HG02678 (cell line): ENCODE data around the gene MALAT1.
"Not testable (repeated sequence)": the region's sequence is repeated elsewhere in the genome, so short reads cannot be mapped to it uniquely, and the experiment has no call there.

Source experiments
- ATAC-seq: cut with Tn5 transposase; IDR thresholded peaks from one replicate; pipeline ENCODE4 v1.9.1; 2021; ENCODE audit warnings: mild to moderate bottlenecking, moderate library complexity; ENCODE audit not compliant: unreplicated experiment

MALAT1 gene

DNA sequence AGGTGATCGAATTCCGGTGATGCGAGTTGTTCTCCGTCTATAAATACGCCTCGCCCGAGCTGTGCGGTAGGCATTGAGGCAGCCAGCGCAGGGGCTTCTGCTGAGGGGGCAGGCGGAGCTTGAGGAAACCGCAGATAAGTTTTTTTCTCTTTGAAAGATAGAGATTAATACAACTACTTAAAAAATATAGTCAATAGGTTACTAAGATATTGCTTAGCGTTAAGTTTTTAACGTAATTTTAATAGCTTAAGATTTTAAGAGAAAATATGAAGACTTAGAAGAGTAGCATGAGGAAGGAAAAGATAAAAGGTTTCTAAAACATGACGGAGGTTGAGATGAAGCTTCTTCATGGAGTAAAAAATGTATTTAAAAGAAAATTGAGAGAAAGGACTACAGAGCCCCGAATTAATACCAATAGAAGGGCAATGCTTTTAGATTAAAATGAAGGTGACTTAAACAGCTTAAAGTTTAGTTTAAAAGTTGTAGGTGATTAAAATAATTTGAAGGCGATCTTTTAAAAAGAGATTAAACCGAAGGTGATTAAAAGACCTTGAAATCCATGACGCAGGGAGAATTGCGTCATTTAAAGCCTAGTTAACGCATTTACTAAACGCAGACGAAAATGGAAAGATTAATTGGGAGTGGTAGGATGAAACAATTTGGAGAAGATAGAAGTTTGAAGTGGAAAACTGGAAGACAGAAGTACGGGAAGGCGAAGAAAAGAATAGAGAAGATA, at the start of gene MALAT1:
Gene MALAT1 (plus strand): TSS at position 69 of the 736 bp plus-strand sequence.
- no peak for ATAC-seq

DNA sequence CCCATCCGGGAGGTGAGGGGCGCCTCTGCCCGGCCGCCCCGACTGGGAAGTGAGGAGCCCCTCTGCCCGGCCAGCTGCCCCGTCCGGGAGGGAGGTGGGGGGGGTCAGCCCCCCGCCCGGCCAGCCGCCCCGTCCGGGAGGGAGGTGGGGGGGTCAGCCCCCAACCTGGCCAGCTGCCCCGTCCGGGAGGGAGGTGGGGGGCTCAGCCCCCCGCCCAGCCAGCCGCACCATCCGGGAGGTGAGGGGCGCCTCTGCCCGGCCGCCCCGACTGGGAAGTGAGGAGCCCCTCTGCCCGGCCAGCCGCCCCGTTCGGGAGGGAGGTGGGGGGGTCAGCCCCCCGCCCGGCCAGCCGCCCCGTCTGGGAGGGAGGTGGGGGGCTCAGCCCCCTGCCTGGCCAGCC, 47.5 kb upstream of the MALAT1 start:
- ATAC-seq: not testable (repeated sequence)

DNA sequence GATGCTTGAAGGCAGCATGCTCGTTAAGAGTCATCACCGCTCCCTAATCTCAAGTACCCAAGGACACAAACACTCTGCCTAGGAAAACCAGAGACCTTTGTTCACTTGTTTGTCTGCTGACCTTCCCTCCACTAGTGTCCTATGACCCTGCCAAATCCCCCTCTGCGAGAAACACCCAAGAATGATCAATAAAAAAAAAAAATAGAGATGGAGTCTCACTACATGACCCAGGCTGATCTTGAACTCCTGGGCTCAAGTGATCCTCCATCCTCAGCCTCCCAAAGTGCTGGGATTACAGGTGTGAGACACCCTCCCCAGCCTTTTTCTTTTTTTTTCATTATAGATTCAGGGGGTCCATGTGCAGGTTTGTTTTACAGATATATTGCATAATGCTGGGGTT, 46.6 kb upstream of the MALAT1 start:
- ATAC-seq: not testable (repeated sequence)

DNA sequence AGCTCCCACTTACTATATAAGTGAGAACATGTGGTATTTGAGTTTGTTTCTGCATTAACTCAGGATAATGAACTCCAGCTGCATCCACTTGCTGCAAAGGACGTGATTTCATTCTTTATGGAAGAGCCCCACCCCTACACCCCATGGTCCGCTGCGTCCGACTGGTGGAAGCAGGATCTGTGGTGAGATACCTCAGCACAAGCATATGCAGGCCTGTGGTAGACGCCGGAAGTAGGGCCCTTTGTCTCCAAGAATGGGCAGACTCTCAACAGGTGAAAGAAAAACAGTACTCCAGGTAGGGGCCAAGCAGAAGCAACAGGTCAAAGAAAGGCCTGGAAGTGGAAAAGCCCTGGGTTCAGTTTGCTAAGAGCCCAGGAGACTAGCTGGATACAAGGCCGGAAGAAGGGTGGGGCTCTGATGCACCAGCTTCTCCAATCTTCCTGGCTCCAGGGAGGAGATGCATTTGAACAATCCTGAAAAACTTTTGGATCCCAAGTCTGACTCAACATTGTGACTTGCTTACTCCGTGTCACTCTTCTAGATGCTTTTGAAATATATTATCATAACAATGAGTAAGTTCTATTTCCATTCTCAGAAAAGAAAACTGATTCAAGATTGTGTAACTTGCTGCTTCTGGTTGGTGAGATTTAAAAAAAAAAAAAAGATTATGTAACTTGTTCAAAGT, 45.9 kb upstream of the MALAT1 start:
- ATAC-seq: no peak

DNA sequence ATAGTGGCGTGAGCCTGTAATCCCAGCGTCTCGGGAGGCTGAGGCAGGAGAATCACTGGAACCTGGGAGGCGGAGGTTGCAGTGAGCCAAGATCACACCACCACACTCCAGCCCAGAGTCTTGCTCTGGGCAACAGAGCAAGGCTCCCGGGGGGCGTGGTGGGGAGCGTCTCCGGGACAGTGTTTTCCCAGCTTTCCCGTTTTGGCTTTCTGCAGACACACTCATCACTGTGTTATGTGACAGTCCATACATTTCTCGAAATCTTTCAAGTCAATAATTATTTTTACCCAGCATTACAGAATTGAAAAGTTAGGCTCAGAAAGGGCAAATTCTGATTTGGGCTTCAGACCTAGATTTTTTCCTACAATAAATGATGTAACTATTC, 44.5 kb upstream of the MALAT1 start:
- ATAC-seq: no peak

DNA sequence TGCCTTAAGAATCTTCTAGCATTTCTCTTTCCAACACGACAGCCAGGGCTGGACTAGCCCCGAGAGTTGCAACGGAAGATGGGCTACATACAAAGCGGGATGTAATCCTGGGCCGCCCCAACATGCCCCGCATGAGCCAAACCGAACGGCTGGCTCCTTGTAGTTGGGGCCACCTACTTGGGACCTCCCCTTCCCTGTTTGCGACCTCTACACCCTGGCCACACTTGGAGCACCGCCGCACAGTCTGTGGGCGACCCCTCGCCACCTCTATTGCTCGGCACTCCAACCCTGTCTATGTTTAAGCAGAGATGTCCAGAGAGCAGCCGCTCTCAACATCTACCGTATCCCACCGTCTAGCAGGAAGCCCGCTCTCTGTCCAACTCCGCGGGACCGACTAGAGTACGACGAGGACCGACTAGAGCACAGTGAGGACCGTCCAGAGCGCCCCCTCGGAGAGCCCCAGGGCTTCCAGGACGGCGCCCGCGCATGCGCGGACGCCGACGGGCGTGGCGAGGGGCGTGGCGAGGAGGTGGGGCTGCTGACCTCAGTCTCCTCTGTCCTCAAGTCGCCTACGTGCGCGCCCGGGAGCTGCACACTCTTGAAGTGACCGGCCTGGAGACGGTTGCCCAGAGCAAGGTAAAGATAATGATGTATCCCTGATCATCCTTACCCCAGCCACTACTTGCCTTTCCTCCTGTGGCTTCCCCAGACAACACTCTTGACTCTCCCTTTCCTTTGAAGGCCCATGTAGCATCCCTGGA, 44.0 kb upstream of the MALAT1 start:
- ATAC-seq: peak; percentile 94

DNA sequence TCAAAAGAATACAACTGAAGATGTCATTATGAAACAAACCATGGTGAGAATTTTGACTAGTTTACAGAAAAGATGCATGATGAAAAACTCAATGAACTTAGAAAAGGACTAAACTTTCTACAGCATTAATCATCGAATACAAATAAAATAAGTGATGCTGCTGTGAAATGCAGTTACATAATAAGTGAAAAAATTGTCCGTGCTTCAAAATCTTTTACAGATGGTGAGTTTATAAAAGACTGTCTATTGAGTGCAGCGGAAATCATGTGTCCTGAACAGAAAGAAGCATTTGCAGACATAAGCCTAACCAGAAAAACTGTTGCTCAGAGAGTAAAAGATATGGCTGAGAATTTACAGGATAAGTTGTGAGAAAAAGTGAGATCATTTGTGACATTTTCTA, 42.4 kb upstream of the MALAT1 start:
- no peak for ATAC-seq

DNA sequence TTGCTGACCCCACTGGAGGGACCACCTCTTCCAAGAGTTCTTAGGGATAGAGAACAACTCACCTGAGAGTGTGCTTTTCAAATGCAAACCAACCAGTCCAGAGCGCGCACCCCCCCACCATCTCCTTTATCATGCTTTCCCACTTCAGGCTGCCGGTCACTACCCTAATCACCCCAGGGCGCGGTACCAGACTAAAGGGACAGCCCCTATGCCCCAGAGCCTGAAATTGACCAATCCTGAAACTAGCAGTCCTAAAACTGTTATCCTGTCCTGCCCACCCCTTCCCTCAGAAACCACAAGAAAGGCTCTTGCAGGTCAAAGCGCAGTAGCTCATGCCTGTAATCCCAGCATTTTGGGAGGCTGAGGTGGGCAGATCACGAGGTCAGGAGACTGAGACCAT, 39.3 kb upstream of the MALAT1 start:
- ATAC-seq: no peak

DNA sequence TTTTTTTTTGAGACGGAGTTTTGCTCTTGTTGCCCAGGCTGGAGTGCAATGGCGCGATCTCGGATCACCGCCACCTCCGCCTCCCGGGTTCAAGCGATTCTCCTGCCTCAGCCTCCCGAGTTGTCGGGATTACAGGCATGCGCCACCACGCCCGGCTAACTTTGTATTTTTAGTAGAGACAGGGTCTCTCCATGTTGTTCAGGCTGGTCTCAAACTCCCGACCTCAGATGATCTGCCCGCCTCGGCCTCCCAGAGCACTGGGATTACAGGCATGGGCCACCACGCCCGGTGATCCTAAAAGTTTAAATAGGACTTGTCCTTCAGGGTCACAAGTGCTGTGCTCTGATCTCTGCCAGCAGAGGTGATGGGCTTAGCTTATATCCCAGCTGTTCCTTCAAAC, 33.4 kb upstream of the MALAT1 start:
- not testable (repeated sequence) for ATAC-seq

DNA sequence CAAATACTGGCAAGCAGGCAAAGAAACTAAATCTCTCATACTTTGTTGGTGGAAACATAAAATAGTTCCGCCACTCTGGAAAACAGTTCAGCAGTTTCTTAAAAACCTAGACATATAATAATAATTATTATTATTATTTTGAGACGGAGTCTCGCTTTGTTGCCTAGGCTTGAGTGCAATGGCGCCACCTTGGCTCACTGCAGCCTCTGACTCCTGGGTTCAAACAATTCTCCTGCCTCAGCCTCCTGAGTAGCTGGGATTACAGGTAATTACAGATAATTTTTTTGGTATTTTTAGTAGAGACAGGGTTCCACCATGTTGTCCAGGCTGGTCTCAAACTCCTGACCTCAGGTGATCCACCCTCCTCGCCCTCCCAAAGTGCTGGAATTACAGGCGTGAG, 31.5 kb upstream of the MALAT1 start:
- ATAC-seq: not testable (repeated sequence)

DNA sequence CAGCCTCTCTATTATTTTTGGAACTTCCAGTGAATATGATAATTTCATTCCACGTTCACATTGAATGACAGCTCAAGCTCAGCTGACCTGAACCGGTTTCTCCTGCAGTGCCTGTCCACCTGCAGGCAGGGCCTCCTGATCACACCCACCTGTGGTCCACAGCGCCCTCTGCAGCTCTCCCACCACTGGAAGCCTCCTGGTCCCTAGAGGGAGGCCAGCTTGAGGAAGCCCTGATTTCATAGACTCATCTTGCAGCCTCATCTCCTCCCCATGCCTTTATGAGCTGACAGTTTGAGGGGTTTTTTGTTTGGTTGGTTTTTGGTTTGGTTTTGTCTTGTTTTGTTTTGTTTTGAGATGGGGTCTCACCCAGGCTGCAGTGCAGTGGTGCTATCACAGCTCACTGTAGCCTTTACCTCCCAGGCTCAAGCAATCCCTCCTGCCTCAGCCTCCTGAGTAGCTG, 29.9 kb upstream of the MALAT1 start:
- no peak for ATAC-seq

DNA sequence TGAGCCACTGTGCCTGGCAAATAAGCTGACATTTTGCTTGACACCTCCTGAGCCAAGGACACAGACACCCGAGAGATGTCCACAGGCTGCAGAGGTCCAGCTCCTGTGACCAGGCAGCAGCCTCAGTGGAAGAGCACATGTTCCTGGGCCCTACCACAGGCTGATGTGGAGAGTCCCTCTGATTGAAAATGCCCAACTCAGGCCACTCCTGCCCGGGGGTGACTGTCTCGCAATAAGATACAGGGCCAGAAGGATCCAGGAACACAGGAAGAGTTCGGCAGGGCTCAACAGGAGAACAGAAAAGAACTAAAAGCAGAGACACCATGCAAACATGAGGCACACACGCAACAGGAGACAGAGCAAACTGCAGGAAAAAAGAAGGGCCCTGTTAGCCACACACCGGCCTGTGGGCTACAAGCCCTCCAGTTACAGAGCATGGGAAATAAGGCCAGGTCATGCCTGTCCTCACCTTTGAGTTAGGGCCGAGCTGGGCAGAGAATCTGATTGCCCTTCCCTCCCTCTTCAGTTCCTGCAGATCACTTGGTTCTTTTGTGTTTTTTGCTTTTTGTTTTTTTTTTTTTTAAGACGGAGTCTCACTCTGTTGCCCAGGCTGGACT, 28.3 kb upstream of the MALAT1 start:
- no peak for ATAC-seq

DNA sequence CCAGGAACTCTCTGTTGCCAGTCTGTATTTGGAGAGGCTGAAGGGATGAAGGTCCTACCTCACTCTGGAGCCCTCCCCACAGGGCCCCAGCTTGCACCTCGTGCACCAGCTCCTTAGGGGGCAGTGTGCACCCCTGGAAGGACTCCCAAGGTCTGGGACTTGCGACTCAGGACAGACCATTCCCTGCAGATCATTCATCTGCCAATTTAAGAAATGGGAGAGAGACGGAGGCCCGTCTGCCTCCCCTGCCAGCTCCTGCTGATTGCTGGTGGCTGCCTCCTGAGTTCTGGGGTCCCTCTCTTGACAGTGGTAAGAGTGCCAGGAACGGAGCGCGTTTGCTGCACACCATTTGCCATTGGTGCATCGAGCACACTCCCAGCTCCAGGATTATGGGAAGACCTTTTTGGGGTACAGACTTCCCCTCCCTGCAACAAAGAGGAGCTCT, 27.4 kb upstream of the MALAT1 start:
- no peak for ATAC-seq

DNA sequence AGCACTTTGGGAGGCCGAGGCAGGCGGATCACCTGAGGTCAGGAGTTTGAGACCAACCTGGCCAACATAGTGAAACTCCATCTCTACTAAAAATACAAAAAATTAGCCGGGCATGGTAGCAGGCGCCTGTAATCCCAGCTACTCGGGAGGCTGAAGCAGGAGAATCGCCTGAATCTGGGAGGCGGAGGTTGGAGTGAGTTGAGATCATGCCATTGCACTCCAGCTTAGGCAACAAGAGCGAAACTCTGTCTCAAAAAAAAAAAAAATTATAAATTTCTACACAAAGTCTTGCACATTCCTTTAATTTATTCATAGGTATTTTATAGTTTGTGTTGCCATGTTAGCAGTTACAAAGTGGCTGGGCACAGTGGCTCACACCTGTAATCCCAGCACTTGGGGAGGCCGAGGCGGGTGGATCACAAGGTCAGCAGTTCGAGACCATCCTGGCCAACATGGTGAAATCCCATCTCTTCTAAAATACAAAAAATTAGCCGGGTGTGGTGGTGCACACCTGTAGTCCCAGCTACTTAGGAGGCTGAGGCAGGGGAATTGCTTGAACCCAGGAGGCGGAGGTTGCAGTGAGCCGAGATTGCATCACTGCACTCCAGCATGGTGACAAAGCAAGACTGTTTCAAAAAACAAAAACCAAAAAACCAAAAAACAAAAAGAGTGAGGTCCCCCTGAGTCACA, 26.1 kb upstream of the MALAT1 start:
- not testable (repeated sequence) for ATAC-seq

DNA sequence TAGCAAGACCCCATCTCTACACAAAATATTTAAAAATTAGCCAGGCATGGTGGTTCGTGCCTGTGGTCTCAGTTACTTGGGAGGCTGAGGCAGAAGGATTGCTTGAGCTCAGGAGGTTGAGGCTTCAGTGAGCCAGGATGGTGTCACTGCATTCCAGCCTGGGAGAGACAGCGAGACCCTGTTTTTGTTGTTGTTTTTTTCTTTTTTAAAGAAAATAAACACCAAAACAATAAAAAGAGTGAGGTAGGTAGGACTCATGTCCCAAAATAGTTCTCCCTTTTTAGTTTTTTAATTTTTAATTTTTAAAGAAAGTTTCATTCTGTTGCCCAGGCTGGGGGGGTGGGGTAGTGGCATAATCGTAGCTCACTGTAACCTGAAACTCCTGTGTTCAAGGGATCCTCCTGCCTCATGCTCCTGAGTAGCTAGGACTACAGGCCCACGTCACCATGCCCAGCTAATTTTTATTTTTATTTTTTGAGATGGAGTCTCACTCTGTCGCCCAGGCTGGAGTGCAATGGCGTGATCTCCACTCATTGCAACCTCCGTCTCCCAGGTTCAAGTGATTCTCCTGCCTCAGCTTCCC, 25.5 kb upstream of the MALAT1 start:
- ATAC-seq: no peak

DNA sequence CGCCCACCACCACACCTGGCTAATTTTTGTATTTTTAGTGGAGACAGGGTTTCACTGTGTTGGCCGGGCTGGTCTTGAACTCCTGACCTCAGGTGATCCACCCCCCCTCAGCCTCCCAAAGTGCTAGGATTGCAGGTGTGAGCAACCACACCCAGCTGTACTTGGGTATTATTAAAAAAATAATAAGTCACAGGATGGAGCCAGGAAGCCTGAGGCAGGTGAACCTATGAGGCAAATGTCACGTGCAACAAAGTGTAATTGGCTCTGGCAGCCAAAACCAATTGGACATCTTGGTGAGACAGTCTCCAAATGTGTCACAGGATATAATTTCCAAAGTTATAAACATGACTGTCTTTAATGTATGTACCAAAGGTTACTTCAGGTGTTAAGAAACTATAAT, 24.0 kb upstream of the MALAT1 start:
- no peak for ATAC-seq

DNA sequence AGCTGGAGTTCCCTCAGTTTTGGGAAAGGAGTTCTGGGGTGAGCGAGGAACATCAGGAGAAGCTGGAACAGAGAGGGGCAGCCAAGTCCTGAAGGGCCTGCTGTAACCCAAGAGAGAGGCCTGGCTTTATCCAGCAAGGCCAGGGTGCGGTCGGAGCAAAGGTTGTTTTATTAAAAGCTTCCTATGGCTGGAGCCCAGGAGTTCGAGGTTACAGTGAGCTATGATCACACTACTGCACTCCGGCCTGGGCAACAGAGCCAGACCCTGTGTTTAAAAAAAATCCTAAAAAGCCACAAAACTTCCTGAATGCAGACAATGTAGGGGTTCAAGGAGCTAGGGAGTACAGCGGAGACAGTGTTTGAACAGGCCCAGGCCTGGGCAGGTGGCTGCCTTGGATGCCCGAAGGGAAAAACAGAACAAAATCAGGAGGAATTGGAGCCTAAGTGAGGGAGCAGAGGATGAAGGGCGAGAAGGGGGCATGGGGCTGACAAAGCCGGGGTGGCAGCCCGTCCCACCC, 22.2 kb upstream of the MALAT1 start:
- no peak for ATAC-seq

DNA sequence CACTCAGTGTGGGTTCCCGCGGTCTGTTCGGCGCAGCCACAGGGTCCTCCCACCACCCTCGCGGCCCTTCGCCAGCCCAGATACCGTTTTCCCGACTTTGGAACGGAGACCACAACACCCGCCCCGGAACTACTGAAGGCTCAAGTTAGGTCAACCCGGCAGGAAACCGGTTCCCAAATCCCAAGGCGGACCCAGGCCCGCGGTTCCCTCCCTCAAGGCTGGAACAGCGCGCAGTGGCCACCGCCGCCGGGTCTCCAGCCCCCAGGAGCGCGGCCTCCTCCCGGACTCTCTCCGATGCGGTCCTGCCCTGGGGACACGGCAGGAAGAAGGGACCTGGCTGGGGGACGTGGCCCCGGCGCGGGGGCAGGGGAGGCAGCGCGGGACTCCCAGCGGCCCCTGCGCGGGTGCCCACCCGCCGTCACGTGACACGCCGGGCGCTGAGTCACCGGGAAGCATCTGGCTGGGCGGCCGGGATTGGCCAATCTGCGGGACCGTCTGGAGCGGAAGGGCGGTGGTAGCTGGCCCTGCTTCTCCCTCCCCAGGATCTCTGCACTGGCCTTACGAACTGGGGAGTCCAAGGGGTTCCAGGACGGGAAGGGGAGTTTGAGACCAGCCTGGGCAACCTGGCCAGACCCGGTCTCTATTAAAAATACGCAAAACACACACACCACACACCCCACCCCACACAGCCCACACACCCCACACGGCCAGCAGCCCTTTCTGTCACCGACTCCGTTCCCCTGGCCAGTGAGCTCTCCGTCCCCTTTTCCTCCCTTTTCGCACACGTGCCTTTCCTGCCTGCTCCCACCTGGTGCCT, 21.5 kb upstream of the MALAT1 start:
- ATAC-seq: peak; percentile 85
